ENCODE data around the gene DLG2.

- TF ChIP-seq, protein P1, sequence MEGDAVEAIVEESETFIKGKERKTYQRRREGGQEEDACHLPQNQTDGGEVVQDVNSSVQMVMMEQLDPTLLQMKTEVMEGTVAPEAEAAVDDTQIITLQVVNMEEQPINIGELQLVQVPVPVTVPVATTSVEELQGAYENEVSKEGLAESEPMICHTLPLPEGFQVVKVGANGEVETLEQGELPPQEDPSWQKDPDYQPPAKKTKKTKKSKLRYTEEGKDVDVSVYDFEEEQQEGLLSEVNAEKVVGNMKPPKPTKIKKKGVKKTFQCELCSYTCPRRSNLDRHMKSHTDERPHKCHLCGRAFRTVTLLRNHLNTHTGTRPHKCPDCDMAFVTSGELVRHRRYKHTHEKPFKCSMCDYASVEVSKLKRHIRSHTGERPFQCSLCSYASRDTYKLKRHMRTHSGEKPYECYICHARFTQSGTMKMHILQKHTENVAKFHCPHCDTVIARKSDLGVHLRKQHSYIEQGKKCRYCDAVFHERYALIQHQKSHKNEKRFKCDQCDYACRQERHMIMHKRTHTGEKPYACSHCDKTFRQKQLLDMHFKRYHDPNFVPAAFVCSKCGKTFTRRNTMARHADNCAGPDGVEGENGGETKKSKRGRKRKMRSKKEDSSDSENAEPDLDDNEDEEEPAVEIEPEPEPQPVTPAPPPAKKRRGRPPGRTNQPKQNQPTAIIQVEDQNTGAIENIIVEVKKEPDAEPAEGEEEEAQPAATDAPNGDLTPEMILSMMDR (IDR thresholded peaks at IDR 0.05; ENCODE audit: low read depth, low read length, poor library complexity, severe bottlenecking): no peak
- TF ChIP-seq EZH2phosphoT487 (IDR thresholded peaks at IDR 0.05; ENCODE audit: borderline replicate concordance, low read length): no peak
Observed at GRCh38 chr11:84430661-84431060, 1196.5 kb downstream of the DLG2 start.

Data from DOHH2 (cell line).